GM21390 (cell line): ENCODE data around the gene TSSK1B.
"Not testable (repeated sequence)": the region's sequence is repeated elsewhere in the genome, so short reads cannot be mapped to it uniquely, and the experiment has no call there.

Experiments
- ATAC-seq: cut with Tn5 transposase; IDR thresholded peaks from one replicate; pipeline ENCODE4 v1.9.1; 2021; ENCODE audit not compliant: unreplicated experiment

Gene TSSK1B, protein sequence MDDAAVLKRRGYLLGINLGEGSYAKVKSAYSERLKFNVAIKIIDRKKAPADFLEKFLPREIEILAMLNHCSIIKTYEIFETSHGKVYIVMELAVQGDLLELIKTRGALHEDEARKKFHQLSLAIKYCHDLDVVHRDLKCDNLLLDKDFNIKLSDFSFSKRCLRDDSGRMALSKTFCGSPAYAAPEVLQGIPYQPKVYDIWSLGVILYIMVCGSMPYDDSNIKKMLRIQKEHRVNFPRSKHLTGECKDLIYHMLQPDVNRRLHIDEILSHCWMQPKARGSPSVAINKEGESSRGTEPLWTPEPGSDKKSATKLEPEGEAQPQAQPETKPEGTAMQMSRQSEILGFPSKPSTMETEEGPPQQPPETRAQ

GRCh38 chr5:113434889-113435288 lies at the start of gene TSSK1B:
Gene TSSK1B, minus strand, starts transcription at chr5:113434989. Its CDS starts 150 bp downstream, at chr5:113434839.
- no peak for ATAC-seq

GRCh38 chr5:113480243-113480642 lies 45.5 kb upstream of the TSSK1B start:
- no peak for ATAC-seq

DNA sequence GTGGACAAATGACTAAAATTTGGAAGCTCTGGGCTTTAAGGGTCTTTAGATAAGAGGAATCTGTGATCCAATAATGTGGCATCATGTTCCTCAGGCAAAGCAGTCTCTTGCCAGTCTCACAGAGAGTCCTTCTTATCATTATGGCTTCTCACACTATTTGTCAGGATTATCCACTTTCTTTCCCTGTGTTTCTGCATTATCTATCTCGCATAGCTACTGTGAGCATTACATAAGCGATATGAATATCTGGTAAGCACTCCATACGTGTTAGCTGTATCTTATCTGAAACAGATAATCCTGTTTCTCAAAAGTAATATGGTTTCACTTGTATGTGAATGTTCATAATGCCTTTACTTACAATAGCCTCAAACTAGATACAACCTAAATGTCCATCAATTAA lies 43.9 kb upstream of the TSSK1B start:
- no peak for ATAC-seq

- no peak for ATAC-seq
Measured at GRCh38 chr5:113474100-113474728, 39.4 kb upstream of the TSSK1B start.

DNA sequence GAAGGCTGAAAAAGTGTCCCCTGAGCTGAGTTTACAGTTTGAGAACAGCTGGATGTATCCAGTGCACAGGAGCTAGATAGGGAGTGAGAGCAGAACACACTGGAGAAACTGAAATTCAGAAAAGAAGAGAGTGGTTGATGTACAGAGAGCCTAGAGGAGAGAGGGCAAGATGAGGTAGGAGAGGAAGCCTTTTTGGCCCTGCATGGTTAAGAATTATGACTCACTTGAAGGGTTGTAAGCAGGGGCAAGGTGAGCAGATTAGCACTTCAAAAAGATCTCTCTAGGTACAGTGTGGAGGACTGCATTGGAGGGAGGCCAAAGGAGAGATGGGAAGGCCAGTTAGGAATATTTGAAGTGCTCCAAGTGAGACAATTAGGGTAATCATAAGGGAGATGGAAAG lies 28.2 kb upstream of the TSSK1B start:
- ATAC-seq = no peak

GRCh38 chr5:113457106-113457505 lies 22.3 kb upstream of the TSSK1B start:
- not testable (repeated sequence) for ATAC-seq

- ATAC-seq = no peak
Measured at GRCh38 chr5:113452941-113453340, 18.2 kb upstream of the TSSK1B start.

- no peak for ATAC-seq
Measured at GRCh38 chr5:113451797-113452196, 17.0 kb upstream of the TSSK1B start.

DNA sequence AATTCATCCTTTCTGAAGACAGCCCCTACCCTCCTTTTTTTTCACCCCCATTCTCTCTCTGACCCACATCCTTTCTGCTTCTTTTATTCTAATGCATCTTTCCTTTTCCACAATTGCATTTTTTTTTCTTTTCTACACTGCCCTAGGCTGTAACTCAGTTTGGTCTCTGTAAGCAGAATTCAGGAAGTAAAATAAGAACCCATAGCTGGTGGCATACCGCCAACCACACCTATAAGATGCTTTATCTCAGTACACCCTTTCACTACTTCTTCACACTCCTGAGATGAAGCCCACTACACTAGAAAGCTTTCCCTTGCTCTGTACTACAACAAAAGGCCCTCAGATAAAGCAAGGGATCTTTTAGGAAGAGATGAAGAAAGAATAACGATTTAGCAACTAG lies 16.1 kb upstream of the TSSK1B start:
- ATAC-seq = no peak

GRCh38 chr5:113450462-113450861 lies 15.7 kb upstream of the TSSK1B start:
- ATAC-seq = no peak

GRCh38 chr5:113448252-113448651 lies 13.5 kb upstream of the TSSK1B start:
- no peak for ATAC-seq

DNA sequence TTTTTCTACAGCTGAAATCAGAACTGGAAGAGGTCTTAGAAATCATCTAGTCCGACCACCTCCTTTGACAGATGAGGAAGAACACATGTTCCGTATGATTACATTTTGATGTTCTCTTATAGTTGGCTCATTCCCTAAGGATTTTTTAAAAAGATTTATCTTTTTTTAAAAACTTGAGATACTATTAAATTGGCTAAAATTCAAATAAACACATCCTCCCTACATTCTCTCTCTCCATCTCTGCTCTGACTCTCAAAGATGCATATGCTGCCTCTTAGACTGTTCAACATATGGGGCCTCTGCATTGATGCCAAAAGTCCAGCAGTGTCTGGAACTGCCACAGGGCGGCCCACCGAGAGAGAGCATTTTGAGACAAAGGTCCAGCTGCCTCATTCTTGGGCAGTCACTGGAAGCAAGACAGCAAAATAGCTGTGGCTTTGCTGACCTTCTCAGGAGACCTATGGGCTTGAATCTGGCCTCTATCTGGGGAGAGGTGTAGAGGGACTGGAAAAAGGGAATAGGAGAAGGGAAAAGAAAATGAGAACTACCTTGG lies 12.8 kb upstream of the TSSK1B start:
- no peak for ATAC-seq

DNA sequence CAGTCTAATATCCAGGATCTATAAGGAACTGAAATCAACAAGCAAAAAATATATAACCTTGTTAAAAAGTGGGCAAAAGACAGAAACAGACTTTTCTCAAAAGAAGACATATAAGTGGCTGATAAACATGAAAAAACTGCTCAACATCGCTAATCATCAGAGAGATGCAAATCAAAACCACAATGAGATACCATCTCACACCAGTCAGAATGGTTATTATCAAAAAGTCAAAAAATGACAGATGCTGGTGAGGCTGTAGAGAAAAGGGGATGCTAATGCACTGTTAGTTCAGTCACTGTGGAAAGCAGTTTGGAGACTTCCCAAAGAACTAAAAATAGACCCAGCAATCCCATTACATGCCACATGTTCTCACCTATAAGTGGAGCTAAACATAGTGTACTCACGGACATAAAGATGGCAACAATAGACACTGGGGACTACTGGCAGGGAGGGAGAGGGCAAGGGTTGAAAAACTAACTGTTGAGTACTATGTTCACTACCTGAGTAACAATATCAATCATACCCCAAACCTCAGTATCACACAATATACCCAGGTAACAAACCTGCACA lies 11.7 kb upstream of the TSSK1B start:
- no peak for ATAC-seq

DNA sequence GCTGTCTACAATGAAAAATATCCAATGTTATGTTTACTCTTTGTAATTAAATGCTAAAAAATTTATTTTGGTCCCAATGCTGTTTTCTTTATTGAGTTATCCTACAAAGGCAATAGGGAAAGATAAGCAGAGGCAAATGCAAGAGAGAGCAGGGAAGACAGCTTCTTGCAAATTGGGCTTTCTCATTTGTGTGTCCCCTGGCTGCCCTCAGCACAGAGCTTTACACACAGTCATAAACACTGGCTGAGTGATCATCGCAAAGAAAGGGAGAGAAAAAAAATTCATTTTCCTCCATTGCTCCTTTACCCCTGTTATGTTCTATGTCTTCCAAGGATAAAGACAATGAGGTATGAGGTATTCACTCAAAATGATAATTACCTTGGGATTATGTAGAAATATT lies 2.3 kb upstream of the TSSK1B start:
- ATAC-seq = no peak

GRCh38 chr5:113435575-113435974 lies 786 bp upstream of the TSSK1B start:
- no peak for ATAC-seq

DNA sequence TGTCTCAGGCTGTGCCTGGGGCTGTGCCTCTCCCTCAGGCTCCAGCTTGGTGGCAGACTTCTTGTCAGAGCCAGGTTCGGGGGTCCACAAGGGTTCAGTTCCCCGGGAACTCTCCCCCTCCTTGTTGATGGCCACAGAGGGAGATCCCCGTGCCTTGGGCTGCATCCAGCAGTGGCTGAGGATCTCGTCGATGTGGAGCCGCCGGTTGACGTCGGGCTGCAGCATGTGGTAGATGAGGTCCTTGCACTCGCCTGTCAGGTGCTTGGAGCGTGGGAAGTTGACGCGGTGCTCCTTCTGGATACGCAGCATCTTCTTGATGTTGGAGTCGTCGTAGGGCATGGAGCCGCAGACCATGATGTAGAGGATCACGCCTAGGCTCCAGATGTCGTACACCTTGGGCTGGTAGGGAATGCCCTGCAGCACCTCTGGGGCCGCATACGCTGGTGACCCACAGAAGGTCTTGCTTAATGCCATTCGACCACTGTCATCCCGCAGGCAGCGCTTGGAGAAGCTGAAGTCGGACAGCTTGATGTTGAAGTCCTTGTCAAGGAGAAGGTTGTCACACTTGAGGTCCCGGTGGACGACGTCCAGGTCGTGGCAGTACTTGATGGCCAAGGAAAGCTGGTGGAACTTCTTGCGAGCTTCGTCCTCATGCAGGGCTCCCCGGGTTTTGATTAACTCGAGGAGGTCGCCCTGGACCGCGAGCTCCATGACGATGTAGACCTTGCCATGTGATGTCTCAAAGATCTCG lies 752 bp downstream of the TSSK1B start:
- ATAC-seq = no peak

GRCh38 chr5:113433071-113433470 lies 1.7 kb downstream of the TSSK1B start:
- ATAC-seq = no peak

DNA sequence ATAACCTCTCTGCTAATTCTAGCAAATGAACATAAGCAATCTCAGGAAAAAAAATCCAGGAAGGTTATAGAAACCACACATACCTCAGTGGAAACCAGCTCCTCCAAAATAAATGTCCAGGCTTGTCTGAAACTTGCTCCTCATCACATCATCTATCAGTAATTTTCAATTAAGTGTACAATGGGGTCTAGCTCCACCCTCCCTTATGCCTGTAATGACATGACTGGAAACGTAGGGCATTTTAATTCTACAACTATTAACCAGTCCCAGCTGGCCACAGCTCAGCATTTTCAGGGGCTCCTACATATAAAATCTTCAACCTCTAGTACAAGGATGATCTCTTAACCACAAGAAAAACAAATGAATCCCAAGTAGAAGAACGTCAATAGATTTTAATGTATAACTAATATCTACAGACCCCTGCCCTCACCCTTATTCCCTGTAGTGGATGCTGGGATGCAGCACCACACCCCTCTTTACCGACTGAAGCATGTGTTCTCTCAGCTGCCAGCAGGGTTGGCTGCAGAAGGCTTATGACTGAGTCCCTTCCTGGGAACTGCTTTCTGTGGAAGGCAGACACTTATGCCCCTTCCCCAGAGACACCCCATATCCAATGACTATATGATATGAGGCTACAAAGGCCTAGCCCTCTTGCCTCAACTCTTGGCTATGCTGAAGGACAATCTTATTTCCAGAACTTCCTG lies 6.8 kb downstream of the TSSK1B start:
- no peak for ATAC-seq

GRCh38 chr5:113425909-113426308 lies 8.9 kb downstream of the TSSK1B start:
- ATAC-seq = no peak

GRCh38 chr5:113421693-113422092 lies 13.1 kb downstream of the TSSK1B start:
- no peak for ATAC-seq

DNA sequence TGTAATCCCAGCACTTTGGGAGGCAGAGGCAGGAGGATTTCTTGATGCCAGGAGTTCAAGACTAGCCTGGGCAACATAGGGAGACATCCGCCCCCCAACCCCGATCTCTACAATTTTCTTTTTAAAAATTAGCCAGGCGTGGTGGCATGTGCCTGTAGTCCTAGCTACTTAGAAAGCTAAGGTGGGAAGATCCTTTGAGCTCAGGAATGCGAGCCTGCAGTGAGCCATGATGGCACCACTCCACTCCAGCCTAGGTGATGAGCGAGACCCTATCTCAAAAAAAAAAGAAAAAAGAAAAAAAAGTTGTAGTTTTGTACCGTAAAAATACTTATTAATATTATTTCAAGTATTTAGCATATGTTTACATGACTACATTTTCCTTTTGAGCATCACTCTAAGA lies 29.3 kb downstream of the TSSK1B start:
- no peak for ATAC-seq
